ENCODE data around the gene TOMM20.
"Not testable (repeated sequence)": the region's sequence is repeated elsewhere in the genome, so short reads cannot be mapped to it uniquely, and the experiment has no call there.

Gene TOMM20

DNA sequence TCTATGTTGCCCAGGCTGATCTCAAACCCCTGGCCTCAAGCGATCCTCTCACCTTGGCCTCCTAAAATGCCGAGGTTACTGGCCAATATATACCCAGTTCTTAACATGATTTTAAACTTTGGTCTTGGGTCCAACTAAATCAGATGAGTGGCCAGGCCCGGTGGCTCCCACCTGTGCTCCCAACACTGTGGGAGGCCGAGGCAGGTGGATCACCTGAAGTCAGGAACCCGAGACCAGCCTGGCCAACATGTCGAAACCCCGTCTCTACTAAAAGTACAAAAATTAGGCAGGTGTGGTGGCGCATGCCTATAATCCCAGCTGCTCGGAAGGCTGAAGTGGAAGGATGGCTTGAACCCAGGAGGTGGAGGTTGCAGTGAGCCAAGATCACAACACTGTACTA, 29.6 kb downstream of the TOMM20 start:
- no peak overlapping the region for H3K27ac Mint-ChIP-seq
- H3K9me3 Mint-ChIP-seq: no peaks in the 10 kb centered on the region

DNA sequence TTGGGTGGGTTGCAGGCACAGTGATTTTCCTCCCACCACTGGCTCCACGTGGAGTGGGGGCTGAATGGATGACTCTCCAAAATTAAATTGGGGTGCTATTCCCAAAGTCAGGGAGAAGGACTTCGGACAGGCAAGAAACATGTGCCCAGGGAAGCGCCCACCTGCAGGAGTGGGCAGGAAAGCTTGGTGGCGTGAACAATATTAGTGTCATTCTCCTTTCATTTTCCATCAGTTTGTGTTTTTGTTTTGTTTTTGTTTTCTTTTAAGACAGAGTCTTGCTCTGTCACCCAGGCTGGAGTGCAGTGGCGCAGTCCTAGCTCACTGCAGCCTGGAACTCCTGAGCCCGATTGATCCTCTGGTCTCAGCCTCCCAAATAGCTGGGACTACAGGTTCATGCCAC, 30.1 kb downstream of the TOMM20 start:
- no peak for DNase-seq
- Mint-ChIP-seq H3K27me3 (ENCODE audit: low read depth, poor library complexity) (peaks cover 2% of the 10 kb centered on the region), H3K9me3 (no peaks in the 10 kb centered on the region), H3K27ac (no peak overlapping the region), H3K4me1 (peaks cover 30% of the 10 kb centered on the region), H3K4me3 (no peak overlapping the region), H3K36me3 (ENCODE audit: low read depth) (no peaks in the 10 kb centered on the region)
- TF ChIP-seq, protein P1, sequence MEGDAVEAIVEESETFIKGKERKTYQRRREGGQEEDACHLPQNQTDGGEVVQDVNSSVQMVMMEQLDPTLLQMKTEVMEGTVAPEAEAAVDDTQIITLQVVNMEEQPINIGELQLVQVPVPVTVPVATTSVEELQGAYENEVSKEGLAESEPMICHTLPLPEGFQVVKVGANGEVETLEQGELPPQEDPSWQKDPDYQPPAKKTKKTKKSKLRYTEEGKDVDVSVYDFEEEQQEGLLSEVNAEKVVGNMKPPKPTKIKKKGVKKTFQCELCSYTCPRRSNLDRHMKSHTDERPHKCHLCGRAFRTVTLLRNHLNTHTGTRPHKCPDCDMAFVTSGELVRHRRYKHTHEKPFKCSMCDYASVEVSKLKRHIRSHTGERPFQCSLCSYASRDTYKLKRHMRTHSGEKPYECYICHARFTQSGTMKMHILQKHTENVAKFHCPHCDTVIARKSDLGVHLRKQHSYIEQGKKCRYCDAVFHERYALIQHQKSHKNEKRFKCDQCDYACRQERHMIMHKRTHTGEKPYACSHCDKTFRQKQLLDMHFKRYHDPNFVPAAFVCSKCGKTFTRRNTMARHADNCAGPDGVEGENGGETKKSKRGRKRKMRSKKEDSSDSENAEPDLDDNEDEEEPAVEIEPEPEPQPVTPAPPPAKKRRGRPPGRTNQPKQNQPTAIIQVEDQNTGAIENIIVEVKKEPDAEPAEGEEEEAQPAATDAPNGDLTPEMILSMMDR (IDR thresholded peaks at IDR 0.05): no peak

More for the DNA sequence above, 29.6 kb downstream of the TOMM20 start:
- Mint-ChIP-seq H3K36me3 (ENCODE audit: low read depth) (peaks cover 4% of the 10 kb centered on the region), H3K4me1 (peaks cover 30% of the 10 kb centered on the region), H3K27me3 (ENCODE audit: low read depth, poor library complexity) (peaks cover 3% of the 10 kb centered on the region), H3K4me3 (no peak overlapping the region)
- DNase-seq: no peak
- TF ChIP-seq, protein P1 (IDR thresholded peaks at IDR 0.05): no peak

DNA sequence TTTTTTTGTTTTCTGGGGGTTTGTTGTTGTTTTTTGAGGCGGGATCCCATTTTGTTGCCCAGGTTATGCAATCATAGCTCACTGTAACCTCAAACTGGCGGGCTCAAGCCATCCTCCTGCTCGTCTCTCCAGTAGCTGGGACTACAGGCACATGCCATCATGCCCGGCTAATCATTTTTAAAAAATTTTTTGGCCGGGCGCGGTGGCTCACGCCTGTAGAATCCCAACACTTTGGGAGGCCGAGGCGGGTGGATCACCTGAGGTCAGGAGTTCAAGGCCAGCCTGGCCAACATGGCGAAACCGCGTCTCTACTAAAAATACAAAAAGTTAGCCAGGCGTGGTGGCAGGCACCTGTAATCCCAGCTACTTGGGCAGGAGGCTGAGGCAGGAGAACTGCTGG, 31.1 kb downstream of the TOMM20 start:
- H3K9me3 Mint-ChIP-seq; H3K4me3 Mint-ChIP-seq; DNase-seq; H3K27me3 Mint-ChIP-seq (ENCODE audit: low read depth, poor library complexity); H3K27ac Mint-ChIP-seq; H3K36me3 Mint-ChIP-seq (ENCODE audit: low read depth): not testable (repeated sequence)
- peaks cover 31% of the 10 kb centered on the region for H3K4me1 Mint-ChIP-seq

- H3K4me1 Mint-ChIP-seq: peaks cover 30% of the 10 kb centered on the region
- no peak overlapping the region for H3K4me3 Mint-ChIP-seq
- no peak for DNase-seq
- H3K9me3 Mint-ChIP-seq: no peaks in the 10 kb centered on the region
- peaks cover 6% of the 10 kb centered on the region for H3K27me3 Mint-ChIP-seq (ENCODE audit: low read depth, poor library complexity)
- TF ChIP-seq, protein P1 (IDR thresholded peaks at IDR 0.05): no peak
- no peak overlapping the region for H3K27ac Mint-ChIP-seq
- no peaks in the 10 kb centered on the region for H3K36me3 Mint-ChIP-seq (ENCODE audit: low read depth)
These were observed 32.6 kb downstream of the TOMM20 start for GRCh38 chr1:235095938-235096562.

DNA sequence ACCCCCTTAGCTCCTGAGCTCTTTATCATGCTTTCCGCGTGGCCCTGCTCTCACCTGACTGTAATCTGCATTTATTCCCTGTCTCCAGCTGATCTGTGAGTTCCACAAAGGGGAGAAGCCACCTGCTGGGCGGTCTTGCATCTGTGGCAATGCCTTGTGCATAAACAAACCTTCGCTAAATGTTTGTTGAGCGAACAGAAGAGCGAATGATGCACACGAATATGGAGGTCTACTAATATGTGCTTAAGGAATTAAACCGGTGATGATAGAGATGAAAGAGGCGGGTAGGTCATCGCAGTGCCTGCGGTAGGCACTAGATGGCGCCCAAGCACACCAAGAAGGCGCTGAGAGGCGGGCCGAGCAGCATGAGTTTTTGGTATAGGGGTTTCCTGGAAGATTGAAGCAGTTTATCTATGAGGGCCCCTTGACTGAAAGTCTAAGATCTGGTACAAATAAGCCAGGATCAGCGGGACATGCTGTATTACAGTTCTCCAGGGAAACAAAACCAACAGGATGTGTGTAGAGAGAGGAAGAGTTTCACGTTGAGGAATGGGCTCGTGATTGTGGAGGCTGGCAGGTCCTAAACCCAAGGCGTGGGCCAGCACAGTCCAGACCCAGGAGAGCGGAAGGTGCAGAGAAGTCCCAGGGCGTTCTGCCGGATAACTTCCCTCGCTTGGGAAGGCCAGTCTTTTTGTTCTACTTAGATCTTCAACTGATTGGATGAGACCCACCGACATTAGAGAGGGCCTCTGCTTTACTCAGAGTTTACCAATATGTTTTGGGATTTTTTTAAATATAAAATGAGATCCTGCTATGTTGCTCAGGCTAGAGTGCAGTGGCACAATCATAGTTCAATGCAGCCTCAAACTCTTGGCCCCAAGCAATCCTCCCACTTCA, 34.7 kb downstream of the TOMM20 start:
- H3K27ac Mint-ChIP-seq: no peak overlapping the region
- peak; percentile 86 for DNase-seq
- TF ChIP-seq, protein P1 (IDR thresholded peaks at IDR 0.05): peak; percentile 90
- peaks cover 6% of the 10 kb centered on the region for H3K27me3 Mint-ChIP-seq (ENCODE audit: low read depth, poor library complexity)
- H3K9me3 Mint-ChIP-seq: no peaks in the 10 kb centered on the region
- no peaks in the 10 kb centered on the region for H3K36me3 Mint-ChIP-seq (ENCODE audit: low read depth)
- H3K4me3 Mint-ChIP-seq: peak overlapping the region; percentile 78
- peaks cover 35% of the 10 kb centered on the region for H3K4me1 Mint-ChIP-seq

DNA sequence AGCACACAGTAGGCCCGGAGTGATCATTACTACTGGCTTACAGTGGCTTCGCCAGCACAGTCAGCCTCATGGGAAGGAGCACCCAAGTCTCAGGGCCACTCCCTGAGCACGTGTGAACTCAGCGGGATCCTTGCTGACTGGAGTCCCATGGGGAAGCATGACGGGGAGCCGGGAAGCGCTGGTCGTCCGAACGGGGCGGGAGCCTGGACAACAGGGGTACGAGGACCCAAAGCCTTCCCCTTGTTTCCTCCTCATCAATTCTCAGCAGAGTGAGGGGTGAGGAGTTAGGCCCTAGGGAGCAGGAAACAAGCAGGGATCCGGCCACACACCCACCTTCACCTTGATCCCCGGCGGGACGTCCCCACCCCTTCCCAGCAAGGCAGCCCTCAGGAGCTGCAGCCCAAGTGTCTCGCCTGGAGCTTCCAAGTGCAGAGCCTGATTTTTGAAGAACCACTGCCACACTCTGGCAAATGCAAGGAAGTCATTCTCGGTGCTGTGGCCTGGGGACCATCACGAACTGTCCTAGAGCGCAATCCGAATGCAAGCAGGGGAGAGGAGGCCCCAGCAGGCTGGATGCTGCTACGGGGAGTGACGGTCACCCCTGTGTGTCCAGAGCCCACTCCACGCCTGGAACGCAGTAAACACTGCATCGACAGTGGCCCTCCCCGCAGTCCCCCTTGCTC, 35.5 kb downstream of the TOMM20 start:
- H3K27me3 Mint-ChIP-seq (ENCODE audit: low read depth, poor library complexity): peaks cover 6% of the 10 kb centered on the region
- TF ChIP-seq, protein P1 (IDR thresholded peaks at IDR 0.05): no peak
- peak; percentile 52 for DNase-seq
- no peak overlapping the region for H3K27ac Mint-ChIP-seq
- peaks cover 35% of the 10 kb centered on the region for H3K4me1 Mint-ChIP-seq
- H3K9me3 Mint-ChIP-seq: no peaks in the 10 kb centered on the region
- H3K36me3 Mint-ChIP-seq (ENCODE audit: low read depth): no peaks in the 10 kb centered on the region
- H3K4me3 Mint-ChIP-seq: peak overlapping the region; percentile 78

DNA sequence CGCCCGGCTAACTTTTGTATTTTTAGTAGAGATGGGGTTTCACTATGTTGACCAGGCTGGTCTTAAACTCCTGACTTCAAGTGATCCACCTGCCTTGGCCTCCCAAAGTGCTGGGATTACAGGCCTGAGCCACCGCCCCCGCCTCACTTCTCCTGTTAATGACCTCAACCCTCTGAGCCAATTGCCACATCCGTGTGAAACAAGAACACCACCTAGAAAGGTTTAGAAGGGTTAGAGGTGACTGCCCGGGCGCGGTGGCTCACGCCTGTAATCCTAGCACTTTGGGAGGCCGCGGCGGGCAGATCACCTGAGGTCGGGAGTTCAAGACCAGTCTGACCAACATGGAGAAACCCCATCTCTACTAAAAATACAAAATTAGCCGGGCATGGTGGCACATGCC, 36.2 kb downstream of the TOMM20 start:
- not testable (repeated sequence) for DNase-seq; H3K9me3 Mint-ChIP-seq; H3K4me3 Mint-ChIP-seq; H3K27ac Mint-ChIP-seq; H3K36me3 Mint-ChIP-seq (ENCODE audit: low read depth)
- Mint-ChIP-seq H3K4me1 (peaks cover 35% of the 10 kb centered on the region), H3K27me3 (ENCODE audit: low read depth, poor library complexity) (peaks cover 11% of the 10 kb centered on the region)

DNA sequence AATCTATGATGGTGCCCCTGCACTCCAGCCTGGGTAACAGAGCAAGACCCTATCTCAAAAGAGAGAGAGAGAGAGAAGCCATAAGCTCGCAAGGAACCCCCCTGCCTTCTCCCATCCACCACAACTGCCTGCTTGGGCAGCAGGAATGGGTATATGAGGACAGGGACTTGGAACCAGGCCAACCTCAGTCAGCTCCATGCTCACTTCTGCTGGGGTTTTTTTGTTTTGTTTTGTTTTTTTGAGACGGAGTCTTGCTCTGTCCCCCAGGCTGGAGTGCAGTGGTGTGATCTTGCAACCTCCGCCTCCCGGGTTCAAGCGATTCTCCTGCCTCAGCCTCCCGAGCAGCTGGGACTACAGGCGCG, 36.6 kb downstream of the TOMM20 start:
- H3K27ac Mint-ChIP-seq; H3K9me3 Mint-ChIP-seq; H3K36me3 Mint-ChIP-seq (ENCODE audit: low read depth); H3K4me3 Mint-ChIP-seq; DNase-seq: not testable (repeated sequence)
- Mint-ChIP-seq H3K4me1 (peaks cover 35% of the 10 kb centered on the region), H3K27me3 (ENCODE audit: low read depth, poor library complexity) (peaks cover 11% of the 10 kb centered on the region)
